ENCODE measurements around the gene RPS6KA4.
"Not testable (repeated sequence)": the region's sequence is repeated elsewhere in the genome, so short reads cannot be mapped to it uniquely, and the experiment has no call there.

- TF ChIP-seq CTCF (IDR thresholded peaks at IDR 0.05; ENCODE audit: borderline replicate concordance, extremely low read depth, low read length, poor library complexity, severe bottlenecking); EZH2 (IDR thresholded peaks at IDR 0.05; ENCODE audit: borderline replicate concordance, low read depth, low read length, severe bottlenecking): not testable (repeated sequence)
Observed at GRCh38 chr11:64323984-64324383, 35.0 kb upstream of the RPS6KA4 start.
